H1 (cell line): ENCODE data around the gene ASPDH. TPM values are rescaled to one million over a fixed set of nuclear protein-coding genes. Genes with fewer than 3 reads are reported as not detected.

Experiments
- CTCF ChIA-PET: fragments of 300-600 bp; sonication (Branson Sonifier 250); formaldehyde crosslinking; loops from one replicate; lab custom pipeline; 2021; ENCODE audit not compliant: partially characterized antibody; lab: Charles Lee
- POLR2A ChIA-PET: fragments of 300-600 bp; sonication (Branson Sonifier 250); formaldehyde crosslinking; loops from one replicate; lab custom pipeline; 2021; ENCODE audit warnings: inconsistent platforms; ENCODE audit not compliant: partially characterized antibody; lab: Charles Lee
- DNase-seq, 2 experiments: peaks; one replicate each; pipeline versions ENCODE4 v3.0.0 to v3.0.0-alpha.2; 2010 to 2022; ENCODE audit warnings: low spot score in 2 of 2, low read depth in 1 of 2, mixed read lengths in 1 of 2
- FAIRE-seq: peaks from 2 replicates; lab custom pipeline; 2011; peaks lifted over from hg19 to GRCh38; lab: Jason Lieb, UNC
- H2AFZ ChIP-seq: 2 replicates; pipeline ENCODE4 v1.8.1; 2012; ENCODE audit warnings: low read length, inconsistent platforms
- H2AK5ac ChIP-seq: 2 replicates; pipeline ENCODE4 v1.6.1; 2013; ENCODE audit warnings: low read depth, low read length
- H2BK120ac ChIP-seq: replicated peaks from 2 replicates; pipeline ENCODE3; 2013; ENCODE audit warnings: low read depth, low read length, inconsistent platforms
- H2BK12ac ChIP-seq: 2 replicates; pipeline ENCODE4 v1.6.1; 2013; ENCODE audit warnings: low read depth, low read length
- H2BK15ac ChIP-seq: 2 replicates; pipeline ENCODE4 v1.6.1; 2013; ENCODE audit warnings: low read length
- H2BK20ac ChIP-seq: 2 replicates; pipeline ENCODE4 v1.6.1; 2013; ENCODE audit warnings: low read length
- H2BK5ac ChIP-seq: 2 replicates; pipeline ENCODE4 v1.6.1; 2013; ENCODE audit warnings: low read depth, low read length
- H3K14ac ChIP-seq: 2 replicates; pipeline ENCODE4 v1.6.1; 2013; ENCODE audit warnings: inconsistent platforms; ENCODE audit not compliant: insufficient read length
- H3K18ac ChIP-seq: 2 replicates; pipeline ENCODE4 v1.6.1; 2013; ENCODE audit warnings: low read length; ENCODE audit errors: extremely low read depth
- H3K23ac ChIP-seq: 2 replicates; pipeline ENCODE4 v1.6.1; 2013; ENCODE audit warnings: inconsistent platforms; ENCODE audit not compliant: insufficient read length
- H3K23me2 ChIP-seq: 2 replicates; pipeline ENCODE4 v1.6.1; 2013; ENCODE audit warnings: low read depth, low read length
- H3K27ac ChIP-seq: 2 replicates; pipeline ENCODE4 v1.6.1; 2011; ENCODE audit warnings: low read depth, low read length, inconsistent platforms
- H3K27me3 ChIP-seq, 4 experiments: replicated peaks in 1 of 4; 1 replicate in 1 of 4; 2 replicates in 3 of 4; pipeline versions ENCODE4 v1.6.1 to v1.8.1; 2011 to 2013; ENCODE audit warnings: low read length in 3 of 4, mild to moderate bottlenecking in 3 of 4, inconsistent platforms in 2 of 4, mixed read lengths in 2 of 4, moderate library complexity in 1 of 4; ENCODE audit not compliant: control insufficient read depth in 3 of 4, insufficient read depth in 3 of 4; ENCODE audit errors: extremely low read depth in 1 of 4
- H3K36me3 ChIP-seq, 4 experiments: 2 replicates each; pipeline versions ENCODE4 v1.6.1 to v1.8.1; 2011 to 2013; ENCODE audit warnings: mild to moderate bottlenecking in 4 of 4, low read length in 3 of 4, moderate library complexity in 2 of 4, control low read depth in 1 of 4, inconsistent platforms in 1 of 4; ENCODE audit not compliant: insufficient read depth in 4 of 4, control insufficient read depth in 2 of 4
- H3K4ac ChIP-seq: replicated peaks from 2 replicates; pipeline ENCODE3; 2013; ENCODE audit warnings: low read length, low read depth, mixed read lengths, inconsistent platforms; ENCODE audit not compliant: insufficient read length
- H3K4me1 ChIP-seq, 4 experiments: replicated peaks in 1 of 4; 1 replicate in 1 of 4; 2 replicates in 3 of 4; pipeline versions ENCODE4 v1.6.1 to v1.8.1; 2011 to 2013; ENCODE audit warnings: low read length in 3 of 4, inconsistent platforms in 2 of 4, mixed read lengths in 1 of 4; ENCODE audit not compliant: insufficient read depth in 4 of 4, control insufficient read depth in 3 of 4
- H3K4me2 ChIP-seq, 2 experiments: 2 replicates each; pipeline versions ENCODE4 v1.6.1 to v1.8.1; 2011 to 2013; ENCODE audit warnings: low read depth in 2 of 2, low read length in 2 of 2, control low read depth in 1 of 2, inconsistent platforms in 1 of 2, mild to moderate bottlenecking in 1 of 2; ENCODE audit not compliant: insufficient read depth in 1 of 2
- H3K4me3 ChIP-seq, 4 experiments: fragments of 200-600, 300-600 bp in 1 of 4; sonication (generic), shearing (Covaris generic), sonication (Bioruptor Twin) in 1 of 4; 2 replicates each; pipeline versions ENCODE4 v1.5.1 to v1.8.1; 2011 to 2016; ENCODE audit warnings: low read length in 4 of 4, low read depth in 3 of 4, control low read depth in 2 of 4, inconsistent platforms in 2 of 4, mild to moderate bottlenecking in 2 of 4, mixed read lengths in 1 of 4, moderate library complexity in 1 of 4; ENCODE audit not compliant: insufficient read depth in 2 of 4; ENCODE audit errors: extremely low read depth in 1 of 4
- H3K56ac ChIP-seq: replicated peaks from 2 replicates; pipeline ENCODE3; 2013; ENCODE audit warnings: low read depth, mild to moderate bottlenecking, mixed read lengths, low read length, inconsistent platforms; ENCODE audit not compliant: insufficient read length
- H3K79me1 ChIP-seq: 2 replicates; pipeline ENCODE4 v1.6.1; 2013; ENCODE audit warnings: low read depth, low read length, control low read depth
- H3K79me2 ChIP-seq, 2 experiments: 2 replicates each; pipeline versions ENCODE4 v1.6.1 to v1.8.1; 2012 to 2013; ENCODE audit warnings: low read length in 2 of 2, mild to moderate bottlenecking in 2 of 2, inconsistent platforms in 1 of 2; ENCODE audit not compliant: insufficient read depth in 2 of 2, control insufficient read depth in 1 of 2
- H3K9ac ChIP-seq, 4 experiments: replicated peaks in 1 of 4; 1 replicate in 1 of 4; 2 replicates in 3 of 4; pipeline versions ENCODE4 v1.6.1 to v1.8.1; 2011 to 2013; ENCODE audit warnings: low read depth in 3 of 4, low read length in 3 of 4, control low read depth in 2 of 4, mild to moderate bottlenecking in 2 of 4, moderate library complexity in 2 of 4, inconsistent platforms in 1 of 4; ENCODE audit errors: extremely low read depth in 1 of 4
- H3K9me3 ChIP-seq, 2 experiments: 2 replicates each; pipeline versions ENCODE4 v1.6.1 to v1.8.1; 2012 to 2013; ENCODE audit warnings: mild to moderate bottlenecking in 2 of 2, moderate library complexity in 2 of 2, control low read depth in 1 of 2, inconsistent platforms in 1 of 2, low read depth in 1 of 2, low read length in 1 of 2, mixed read lengths in 1 of 2; ENCODE audit not compliant: insufficient read depth in 2 of 2
- H4K20me1 ChIP-seq, 2 experiments: replicated peaks in 1 of 2; 2 replicates each; pipeline versions ENCODE3 to v1.8.1; 2011 to 2013; ENCODE audit warnings: inconsistent platforms in 2 of 2, low read length in 2 of 2, mild to moderate bottlenecking in 1 of 2; ENCODE audit not compliant: insufficient read depth in 2 of 2, control insufficient read depth in 1 of 2
- H4K5ac ChIP-seq: 2 replicates; pipeline ENCODE4 v1.6.1; 2013; ENCODE audit warnings: low read length, low read depth, mixed read lengths, inconsistent platforms; ENCODE audit not compliant: insufficient read length
- H4K8ac ChIP-seq: 2 replicates; pipeline ENCODE4 v1.8.0; 2013; ENCODE audit warnings: mild to moderate bottlenecking, moderate library complexity, low read length, inconsistent platforms; ENCODE audit not compliant: insufficient read depth; ENCODE audit errors: extremely low read depth
- H4K91ac ChIP-seq: replicated peaks from 2 replicates; pipeline ENCODE3; 2013; ENCODE audit warnings: low read length, mixed read lengths, inconsistent platforms; ENCODE audit not compliant: insufficient read length
- BCL11A ChIP-seq, 2 experiments: IDR thresholded peaks; one replicate each; pipeline ENCODE4 v1.6.1; 2011; ENCODE audit warnings: low read depth in 2 of 2, low read length in 2 of 2, mild to moderate bottlenecking in 2 of 2
- CBX5 ChIP-seq: fragments of 300-800, 300-1000 bp; sonication (generic); IDR thresholded peaks from 2 replicates; pipeline ENCODE4 v1.7.1; 2016; ENCODE audit warnings: antibody characterized with exemption, low read length, low read depth
- CHD2 ChIP-seq: IDR thresholded peaks from 2 replicates; pipeline ENCODE4 v1.6.1; 2012; ENCODE audit warnings: low read length, improper control_type of control experiment
- HDAC6 ChIP-seq: IDR thresholded peaks from one replicate; pipeline ENCODE4 v1.7.1; 2012; ENCODE audit warnings: low read depth, mild to moderate bottlenecking, inconsistent platforms, low read length, moderate library complexity
- RFX5 ChIP-seq: IDR thresholded peaks from 2 replicates; pipeline ENCODE4 v1.6.1; 2011; ENCODE audit warnings: low read depth, low read length, improper control_type of control experiment, borderline replicate concordance
- SIRT6 ChIP-seq: IDR thresholded peaks from one replicate; pipeline ENCODE4 v1.7.1; 2012; ENCODE audit warnings: low read length, inconsistent platforms
- SIX5 ChIP-seq: IDR thresholded peaks from 2 replicates; pipeline ENCODE4 v1.6.1; 2011; ENCODE audit warnings: mild to moderate bottlenecking, low read depth, low read length
- SP2 ChIP-seq: IDR thresholded peaks from 2 replicates; pipeline ENCODE4 v1.6.1; 2012; ENCODE audit warnings: mild to moderate bottlenecking, low read length, inconsistent platforms
- SRF ChIP-seq: IDR thresholded peaks from 2 replicates; pipeline ENCODE4 v1.6.1; 2011; ENCODE audit warnings: mild to moderate bottlenecking, low read depth, low read length, moderate library complexity
- SUZ12 ChIP-seq: fragments of 200-600 bp; sonication (generic); IDR thresholded peaks from 2 replicates; pipeline ENCODE4 v1.6.1; 2012; ENCODE audit warnings: mild to moderate bottlenecking, inconsistent platforms, low read length, moderate library complexity, mixed read lengths
- WGBS, 2 experiments: shearing (Covaris generic) in 1 of 2; methylation state at CpG; one replicate each; pipeline versions ENCODE4 v1.1.6 to v1.1.7; 2013 to 2015; ENCODE audit warnings: low lambda C conversion rate in 2 of 2, mixed read lengths in 2 of 2, inconsistent platforms in 1 of 2, low coverage in 1 of 2, missing lambda C conversion rate in 1 of 2; ENCODE audit not compliant: insufficient replicate concordance in 2 of 2, insufficient coverage in 1 of 2, insufficient read length in 1 of 2; ENCODE audit errors: extremely low coverage in 1 of 2, missing lambda C conversion rate in 1 of 2; 5-methylcytosine and 5-hydroxymethylcytosine counted together
- polyA plus RNA-seq, 7 experiments: library from polyadenylated mRNA; depleted of rRNA in 3 of 7; stranded (reverse) in 5 of 7; unstranded in 2 of 7; fragments of >200 nt in 5 of 7; fragments of 200-250 nt in 2 of 7; gene quantifications; 1 replicate in 5 of 7; 2 replicates in 1 of 7; 4 replicates in 1 of 7; pipeline versions ENCODE4 v1.2.1 to v1.2.3, GENCODE V29; 2011 to 2013; ENCODE audit warnings: missing spikeins in 2 of 7, mixed read lengths in 2 of 7
- total RNA-seq: library from RNA; stranded (reverse); fragmentation: NEBNext Ultra II Directional; extraction: Animal tissue kit (Norgen Biotek cat#: 25700); gene quantifications from 2 replicates; pipeline ENCODE4 v1.2.1, GENCODE V29; 2021
- TF ChIP-seq, protein P1 (sequence below), 3 experiments: IDR thresholded peaks; 1 replicate in 2 of 3; 2 replicates in 1 of 3; pipeline versions ENCODE4 v1.5.1 to v1.6.1; 2011; ENCODE audit warnings: low read length in 3 of 3, mild to moderate bottlenecking in 3 of 3, inconsistent platforms in 2 of 3, low read depth in 1 of 3, moderate library complexity in 1 of 3; ENCODE audit not compliant: insufficient read depth in 1 of 3; ENCODE audit errors: control extremely low read depth in 1 of 3
- TF ChIP-seq, protein P2 (sequence below): IDR thresholded peaks from 2 replicates; pipeline ENCODE4 v1.6.1; 2012; ENCODE audit warnings: inconsistent platforms

ASPDH gene
- total and polyA plus RNA-seq, 2 of the 8 experiments (the other 6 are each of a cell fraction or from before 2014, with no cell fraction given): not detected

DNA sequence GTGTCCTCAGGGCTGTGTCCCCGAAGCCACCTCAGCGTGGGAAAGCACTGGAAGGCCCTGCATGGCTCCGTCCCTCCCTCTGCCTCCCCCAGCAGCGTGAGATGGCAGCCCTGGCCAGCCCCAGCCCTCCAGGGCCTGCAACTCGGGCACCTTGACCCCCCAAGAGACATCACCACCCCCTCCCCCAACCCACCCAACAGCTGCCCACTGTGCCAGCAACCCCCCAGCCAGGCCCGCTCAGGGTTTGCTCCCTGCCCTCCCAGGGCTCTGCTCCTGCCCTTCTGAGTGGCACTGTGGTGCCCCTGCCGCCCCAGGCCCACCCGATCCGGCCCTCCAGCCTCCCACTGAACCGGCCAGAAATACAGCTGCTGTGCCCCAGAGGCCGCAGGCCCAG is 1.5 kb upstream of the ASPDH start:
- no peak for DNase-seq
- no peak overlapping the region for H2BK15ac ChIP-seq
- no peaks in the 10 kb centered on the region for H3K79me1 ChIP-seq
- H3K56ac ChIP-seq: no peak overlapping the region
- H3K4ac ChIP-seq: no peak overlapping the region
- no peaks in the 10 kb centered on the region; a peak in 1 of 4 replicates for H3K9me3 ChIP-seq
- no peak for FAIRE-seq
- H2BK5ac ChIP-seq: no peak overlapping the region
- no peak overlapping the region for H3K18ac ChIP-seq
- no peak overlapping the region for H3K4me3 ChIP-seq
- WGBS, 2 experiments: no CpG with 5 or more reads among the region's 11 CpGs
- no peak overlapping the region for H2BK120ac ChIP-seq
- H3K27ac ChIP-seq: no peak overlapping the region
- H2AFZ ChIP-seq: no peak overlapping the region
- no peak overlapping the region for H3K4me2 ChIP-seq
- H3K36me3 ChIP-seq: peaks cover 0 to 19% (median 0%) of the 10 kb centered on the region in 4 experiments; a peak in 2 of 8 replicates
- H3K23ac ChIP-seq: no peak overlapping the region
- no peaks in the 10 kb centered on the region for H3K79me2 ChIP-seq
- H4K8ac ChIP-seq: no peak overlapping the region
- H2BK20ac ChIP-seq: no peak overlapping the region
- no peak overlapping the region for H3K14ac ChIP-seq
- peaks cover 0 to 10% (median 4%) of the 10 kb centered on the region in 4 experiments; a peak in 6 of 7 replicates for H3K27me3 ChIP-seq
- H4K91ac ChIP-seq: no peak overlapping the region
- H2BK12ac ChIP-seq: no peak overlapping the region
- CTCF ChIA-PET: interaction anchor here (0.9 to 19.3 kb wide), 3 partner anchors 22 to 181 kb away, joined by 3 to 206 read pairs (median 3); no protein-coding TSS in a partner anchor
- H2AK5ac ChIP-seq: no peak overlapping the region
- POLR2A ChIA-PET: interaction anchor here (1.2 to 1.9 kb wide), 3 partner anchors 12 to 18 kb away, joined by 4 read pairs; no protein-coding TSS in a partner anchor
- H3K9ac ChIP-seq: no peak overlapping the region
- H3K4me1 ChIP-seq: peaks cover 0 to 6% (median 4%) of the 10 kb centered on the region in 4 experiments; a peak in 4 of 7 replicates
- peaks cover 1 to 9% of the 10 kb centered on the region in 2 experiments for H4K20me1 ChIP-seq
- H3K23me2 ChIP-seq: no peaks in the 10 kb centered on the region; the same call in 1 of the 2 replicates
- no peak overlapping the region for H4K5ac ChIP-seq
- TF ChIP-seq, protein P1, sequence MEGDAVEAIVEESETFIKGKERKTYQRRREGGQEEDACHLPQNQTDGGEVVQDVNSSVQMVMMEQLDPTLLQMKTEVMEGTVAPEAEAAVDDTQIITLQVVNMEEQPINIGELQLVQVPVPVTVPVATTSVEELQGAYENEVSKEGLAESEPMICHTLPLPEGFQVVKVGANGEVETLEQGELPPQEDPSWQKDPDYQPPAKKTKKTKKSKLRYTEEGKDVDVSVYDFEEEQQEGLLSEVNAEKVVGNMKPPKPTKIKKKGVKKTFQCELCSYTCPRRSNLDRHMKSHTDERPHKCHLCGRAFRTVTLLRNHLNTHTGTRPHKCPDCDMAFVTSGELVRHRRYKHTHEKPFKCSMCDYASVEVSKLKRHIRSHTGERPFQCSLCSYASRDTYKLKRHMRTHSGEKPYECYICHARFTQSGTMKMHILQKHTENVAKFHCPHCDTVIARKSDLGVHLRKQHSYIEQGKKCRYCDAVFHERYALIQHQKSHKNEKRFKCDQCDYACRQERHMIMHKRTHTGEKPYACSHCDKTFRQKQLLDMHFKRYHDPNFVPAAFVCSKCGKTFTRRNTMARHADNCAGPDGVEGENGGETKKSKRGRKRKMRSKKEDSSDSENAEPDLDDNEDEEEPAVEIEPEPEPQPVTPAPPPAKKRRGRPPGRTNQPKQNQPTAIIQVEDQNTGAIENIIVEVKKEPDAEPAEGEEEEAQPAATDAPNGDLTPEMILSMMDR (IDR thresholded peaks at IDR 0.05; ENCODE audit: control extremely low read depth in 1 of 3, insufficient read depth in 1 of 3, low read depth in 1 of 3, low read length in 3 of 3): no peak
- TF ChIP-seq, protein P2, sequence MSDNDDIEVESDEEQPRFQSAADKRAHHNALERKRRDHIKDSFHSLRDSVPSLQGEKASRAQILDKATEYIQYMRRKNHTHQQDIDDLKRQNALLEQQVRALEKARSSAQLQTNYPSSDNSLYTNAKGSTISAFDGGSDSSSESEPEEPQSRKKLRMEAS: no peak
- TF ChIP-seq SRF: no peak
- TF ChIP-seq BCL11A (IDR thresholded peaks at IDR 0.05; ENCODE audit: low read depth in 2 of 2, low read length in 2 of 2): no peak
- TF ChIP-seq HDAC6: no peak
- no peak for TF ChIP-seq CHD2
- TF ChIP-seq SIRT6: no peak
- TF ChIP-seq SP2: no peak
- TF ChIP-seq SIX5: no peak
- TF ChIP-seq CBX5: no peak
- TF ChIP-seq SUZ12: no peak
- no peak for TF ChIP-seq RFX5
